Frontal cortex (tissue), 4 donors: ENCODE results near the gene SH3BP5L. TPM values are rescaled to one million over a fixed set of nuclear protein-coding genes. Genes with fewer than 3 reads are reported as not detected.

Experiments used
- DNase-seq, 2 donors: peaks; one replicate each; pipeline ENCODE4 v3.0.0; 2012; ENCODE audit warnings: low spot score in 2 of 2
- FAIRE-seq: peaks from 2 replicates; lab custom pipeline; 2012; peaks lifted over from hg19 to GRCh38; lab: Jason Lieb, UNC
- total RNA-seq: library from RNA; depleted of rRNA; stranded (reverse); fragments of >200 nt; gene quantifications from one replicate; pipeline ENCODE4 v1.2.3, GENCODE V29; 2014
- donor health status: control.
- donor health status: control.
- donor health status: control.

Gene SH3BP5L
- 31.4 TPM for total RNA-seq

- FAIRE-seq (no peak), DNase-seq (peak; percentile 91 to 95)
Measured at GRCh38 chr1:248825909-248826760, at the start of gene SH3BP5L. Gene SH3BP5L (minus strand): TSS chr1:248825915. CDS start chr1:248824935, 980 bp downstream.

- DNase-seq (peak; percentile 48 to 52), FAIRE-seq (no peak)
Measured at GRCh38 chr1:248873993-248874533, 48.3 kb upstream of the SH3BP5L start.

- FAIRE-seq (no peak), DNase-seq (peak; percentile 67 to 77)
Measured at GRCh38 chr1:248873409-248873992, 47.8 kb upstream of the SH3BP5L start.

- FAIRE-seq, result no peak
- no peak for DNase-seq
Measured at GRCh38 chr1:248872752-248873408, 47.2 kb upstream of the SH3BP5L start.

- no peak for DNase-seq
- FAIRE-seq, result no peak
Measured at GRCh38 chr1:248871837-248872401, 46.2 kb upstream of the SH3BP5L start.

GRCh38 chr1:248862998-248863881 is 37.5 kb upstream of the SH3BP5L start:
- no peak for FAIRE-seq
- DNase-seq, result peak in 1 of 2 donors; percentile 76

GRCh38 chr1:248862695-248862997 is 36.9 kb upstream of the SH3BP5L start:
- DNase-seq, result no peak
- FAIRE-seq, result no peak

- no peak for FAIRE-seq
Measured at GRCh38 chr1:248861616-248862015, 35.9 kb upstream of the SH3BP5L start.

GRCh38 chr1:248860007-248860406 is 34.3 kb upstream of the SH3BP5L start:
- DNase-seq (no peak), FAIRE-seq (no peak)

More at GRCh38 chr1:248861616-248862015, 35.9 kb upstream of the SH3BP5L start:
- no peak for DNase-seq

GRCh38 chr1:248858891-248859889 is 33.5 kb upstream of the SH3BP5L start, which contains the start of gene ZNF692:
Gene ZNF692 (minus strand): TSS chr1:248859085. CDS start chr1:248858309, 776 bp downstream.
- FAIRE-seq, result no peak

GRCh38 chr1:248858096-248858890 is 32.6 kb upstream of the SH3BP5L start:
- DNase-seq (peak; percentile 66 to 78), FAIRE-seq (no peak)

More at GRCh38 chr1:248858891-248859889, 33.5 kb upstream of the SH3BP5L start, which contains the start of gene ZNF692:
- DNase-seq, result peak; percentile 98

GRCh38 chr1:248857749-248858095 is 32.0 kb upstream of the SH3BP5L start:
- DNase-seq (no peak), FAIRE-seq (no peak)

GRCh38 chr1:248857201-248857600 is 31.5 kb upstream of the SH3BP5L start:
- FAIRE-seq, result no peak
- no peak for DNase-seq

- no peak for FAIRE-seq
- DNase-seq, result no peak
Measured at GRCh38 chr1:248856176-248856575, 30.5 kb upstream of the SH3BP5L start.

GRCh38 chr1:248855580-248855979 is 29.9 kb upstream of the SH3BP5L start:
- no peak for DNase-seq

GRCh38 chr1:248853663-248854375 is 28.1 kb upstream of the SH3BP5L start:
- FAIRE-seq, result no peak
- DNase-seq, result no peak

More at GRCh38 chr1:248855580-248855979, 29.9 kb upstream of the SH3BP5L start:
- FAIRE-seq, result no peak
